Mesodermal cell (in vitro differentiated cells): ENCODE measurements around the gene DNMBP.

Source experiments
- H3K27ac ChIP-seq: 2 replicates; pipeline ENCODE4 v1.7.0; 2013; ENCODE audit warnings: mild to moderate bottlenecking, low read depth, low read length, moderate library complexity; ENCODE audit not compliant: severe bottlenecking
- H3K36me3 ChIP-seq: 2 replicates; pipeline ENCODE4 v1.7.1; 2013; ENCODE audit warnings: mild to moderate bottlenecking, low read length, moderate library complexity; ENCODE audit not compliant: control insufficient read depth, insufficient read depth
- H3K4me1 ChIP-seq: one replicate; pipeline ENCODE4 v1.7.1; 2013; ENCODE audit warnings: mild to moderate bottlenecking, low read length; ENCODE audit not compliant: insufficient read depth, control insufficient read depth, poor library complexity, severe bottlenecking
- H3K4me3 ChIP-seq: 2 replicates; pipeline ENCODE4 v1.7.0; 2013; ENCODE audit warnings: low read length, control low read depth, mild to moderate bottlenecking; ENCODE audit not compliant: insufficient read depth, poor library complexity, severe bottlenecking; ENCODE audit errors: extremely low read depth
- H3K9me3 ChIP-seq: 2 replicates; pipeline ENCODE4 v1.7.1; 2013; ENCODE audit warnings: mild to moderate bottlenecking, low read length, moderate library complexity; ENCODE audit not compliant: control insufficient read depth
- WGBS, 2 experiments: methylation state at CpG; one replicate each; pipeline ENCODE4 v1.1.5; 2013; ENCODE audit warnings: missing lambda C conversion rate in 2 of 2; ENCODE audit not compliant: insufficient coverage in 2 of 2; 5-methylcytosine and 5-hydroxymethylcytosine counted together

DNMBP gene

DNA sequence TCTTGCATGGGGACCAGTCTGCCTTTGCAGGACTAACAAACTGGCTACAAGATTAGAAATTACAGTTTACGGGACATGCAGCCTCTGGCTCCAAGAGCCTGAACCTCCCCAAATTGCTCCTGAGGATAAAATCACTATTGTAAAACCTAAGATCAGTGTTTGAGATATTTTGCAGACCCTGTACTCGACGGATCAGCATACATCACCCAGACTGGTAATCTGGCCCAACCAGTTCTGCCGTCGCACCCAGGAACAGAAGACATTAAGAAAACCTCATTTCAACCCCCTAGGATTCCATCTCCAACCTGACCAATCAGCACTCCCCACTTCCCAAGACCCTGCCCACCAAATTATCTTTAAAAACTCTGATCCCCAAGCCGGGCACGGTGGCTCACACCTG lies 27.1 kb upstream of the DNMBP start:
- 88 to 91% methylated on average over 7 of the region's 7 CpGs for WGBS, 2 experiments

GRCh38 chr10:100033766-100034418 lies 24.1 kb upstream of the DNMBP start:
- 60 to 100% methylated on average over 1 of the region's 1 CpG for whole genome bisulfite sequencing, 2 experiments
- Histone ChIP-seq H3K4me3 (no peak overlapping the region), H3K9me3 (peaks cover 4% of the 10 kb centered on the region), H3K4me1 (peaks cover 4% of the 10 kb centered on the region), H3K27ac (no peak overlapping the region), H3K36me3 (no peaks in the 10 kb centered on the region)

More for the DNA sequence above, 27.1 kb upstream of the DNMBP start:
- no peak overlapping the region for H3K4me3 ChIP-seq
- no peak overlapping the region for H3K27ac ChIP-seq
- H3K36me3 ChIP-seq, result no peaks in the 10 kb centered on the region
- peaks cover 4% of the 10 kb centered on the region for H3K4me1 ChIP-seq
- H3K9me3 ChIP-seq, result no peaks in the 10 kb centered on the region

GRCh38 chr10:100027416-100027815 lies 17.7 kb upstream of the DNMBP start:
- Histone ChIP-seq H3K4me1 (no peaks in the 10 kb centered on the region), H3K36me3 (no peaks in the 10 kb centered on the region), H3K9me3 (peaks cover 21% of the 10 kb centered on the region), H3K27ac (no peak overlapping the region), H3K4me3 (no peak overlapping the region)
- WGBS, 2 experiments, result no CpG with 5 or more reads among the region's 1 CpG

DNA sequence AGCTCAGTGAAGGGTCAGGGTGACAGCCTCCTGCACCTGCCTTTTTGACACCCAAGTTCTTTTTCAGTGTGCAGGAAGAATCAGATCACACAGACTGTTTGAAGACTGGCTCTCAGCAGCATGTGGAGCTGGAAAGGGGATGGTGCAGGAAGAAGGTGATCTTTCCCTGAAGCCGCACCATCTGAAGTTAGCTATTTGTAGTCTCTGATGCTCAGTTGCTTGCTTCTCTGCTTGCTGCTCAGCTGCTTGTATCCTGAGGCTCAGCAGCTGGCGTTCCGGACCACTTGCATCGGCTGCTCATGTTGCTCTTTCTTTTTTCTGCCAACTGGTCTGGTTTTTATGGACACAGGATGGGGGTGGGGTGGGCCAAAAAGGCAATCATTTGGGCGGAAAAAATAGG lies 15.8 kb upstream of the DNMBP start:
- peaks cover 21% of the 10 kb centered on the region for H3K9me3 ChIP-seq
- no peak overlapping the region for H3K27ac ChIP-seq
- no peaks in the 10 kb centered on the region for H3K4me1 ChIP-seq
- no peak overlapping the region for H3K4me3 ChIP-seq
- 83 to 93% methylated on average over 3 to 5 of the region's 5 CpGs for WGBS, 2 experiments
- H3K36me3 ChIP-seq, result no peaks in the 10 kb centered on the region

DNA sequence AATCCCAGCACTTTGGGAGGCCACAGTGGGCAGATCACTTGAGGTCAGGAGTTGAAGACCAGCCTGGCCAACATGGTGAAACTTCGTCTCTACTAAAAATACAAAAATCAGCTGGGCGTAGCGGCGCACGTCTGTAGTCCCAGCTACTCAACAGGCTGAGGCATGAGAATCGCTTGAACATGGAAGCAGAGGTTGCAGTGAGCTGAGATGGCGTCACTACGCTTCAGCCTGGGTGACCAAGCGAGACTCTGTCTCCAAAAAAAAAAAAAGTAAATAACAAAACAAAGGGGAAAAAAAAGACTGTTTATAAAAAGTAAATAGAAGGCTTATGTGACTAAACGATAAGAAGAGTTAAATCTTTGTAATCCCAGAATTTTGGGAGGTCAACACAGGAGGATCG lies 15.0 kb upstream of the DNMBP start:
- peaks cover 21% of the 10 kb centered on the region for H3K9me3 ChIP-seq
- no peak overlapping the region for H3K4me3 ChIP-seq
- no peak overlapping the region for H3K27ac ChIP-seq
- H3K36me3 ChIP-seq, result no peaks in the 10 kb centered on the region
- no peaks in the 10 kb centered on the region for H3K4me1 ChIP-seq
- WGBS, 2 experiments, result 91 to 100% methylated on average over 2 to 3 of the region's 11 CpGs

DNA sequence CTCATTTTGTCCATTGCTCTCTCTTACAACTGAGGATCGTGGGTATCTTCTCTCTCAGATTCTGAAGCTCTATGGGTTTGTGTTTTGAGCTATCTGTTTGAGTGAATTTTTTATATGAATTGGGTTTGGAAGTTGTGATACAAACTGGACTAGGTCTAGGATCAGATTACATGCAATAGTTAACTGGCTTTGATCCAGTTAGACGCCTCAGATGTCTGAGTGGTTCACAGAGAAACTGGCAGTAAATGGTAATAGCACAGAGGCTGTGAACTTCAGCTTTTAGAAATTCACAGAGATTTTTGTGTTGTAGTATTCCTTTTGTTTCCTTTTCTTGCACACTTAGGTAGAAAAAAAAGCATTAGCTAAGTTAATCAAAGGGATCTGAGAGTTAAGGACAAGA lies 12.7 kb upstream of the DNMBP start:
- no peaks in the 10 kb centered on the region for H3K4me1 ChIP-seq
- no peak overlapping the region for H3K4me3 ChIP-seq
- no peaks in the 10 kb centered on the region for H3K36me3 ChIP-seq
- peaks cover 3% of the 10 kb centered on the region for H3K9me3 ChIP-seq
- H3K27ac ChIP-seq, result no peak overlapping the region
- 100% methylated on average over 1 to 2 of the region's 2 CpGs for WGBS, 2 experiments

DNA sequence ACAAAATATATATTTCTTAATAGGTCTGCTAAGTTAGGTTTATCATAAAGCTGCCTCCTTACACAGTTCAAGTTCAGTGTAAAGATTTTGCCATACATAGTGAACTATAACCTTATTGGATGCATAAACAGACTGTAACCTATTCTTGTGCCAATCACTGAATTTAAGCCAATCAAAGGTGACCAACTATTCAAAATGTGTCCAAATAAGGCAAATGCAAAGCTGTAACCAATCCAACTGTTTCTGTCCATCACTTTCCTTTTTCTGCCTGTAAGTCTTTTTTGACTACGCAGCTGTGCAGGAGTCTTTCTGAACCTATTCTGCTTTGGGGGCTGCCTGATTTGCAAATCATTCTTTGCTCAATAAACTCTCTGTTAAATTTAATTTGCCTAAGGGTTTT lies 11.6 kb upstream of the DNMBP start:
- no CpG with 5 or more reads among the region's 1 CpG for whole genome bisulfite sequencing, 2 experiments
- H3K27ac ChIP-seq, result no peak overlapping the region
- H3K9me3 ChIP-seq, result no peaks in the 10 kb centered on the region

DNA sequence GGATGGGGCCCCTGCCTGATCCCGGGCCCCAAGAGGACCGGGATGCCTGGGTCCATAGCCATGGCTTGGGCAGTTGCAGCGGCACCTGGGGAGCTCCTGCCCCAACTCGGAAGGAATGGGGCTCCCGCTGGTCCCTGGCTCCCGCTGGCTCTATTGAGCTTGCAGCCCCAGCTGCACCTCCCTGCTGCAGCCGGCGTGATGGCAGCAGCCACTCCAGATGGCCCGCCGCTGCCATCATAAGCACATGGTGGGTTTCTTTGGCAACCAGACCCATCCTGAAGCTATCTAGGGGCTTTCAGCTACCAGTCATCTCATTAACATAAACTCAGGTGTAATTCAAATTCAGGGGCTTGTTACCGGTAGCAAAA lies 11.1 kb upstream of the DNMBP start:
- 87 to 89% methylated on average over 10 of the region's 11 CpGs for WGBS, 2 experiments
- H3K27ac ChIP-seq, result no peak overlapping the region
- H3K9me3 ChIP-seq, result no peaks in the 10 kb centered on the region
- no peak overlapping the region for H3K4me3 ChIP-seq
- no peaks in the 10 kb centered on the region for H3K36me3 ChIP-seq
- H3K4me1 ChIP-seq, result no peaks in the 10 kb centered on the region

More for the DNA sequence above, 11.6 kb upstream of the DNMBP start:
- Histone ChIP-seq H3K4me3 (no peak overlapping the region), H3K4me1 (no peaks in the 10 kb centered on the region), H3K36me3 (no peaks in the 10 kb centered on the region)

DNA sequence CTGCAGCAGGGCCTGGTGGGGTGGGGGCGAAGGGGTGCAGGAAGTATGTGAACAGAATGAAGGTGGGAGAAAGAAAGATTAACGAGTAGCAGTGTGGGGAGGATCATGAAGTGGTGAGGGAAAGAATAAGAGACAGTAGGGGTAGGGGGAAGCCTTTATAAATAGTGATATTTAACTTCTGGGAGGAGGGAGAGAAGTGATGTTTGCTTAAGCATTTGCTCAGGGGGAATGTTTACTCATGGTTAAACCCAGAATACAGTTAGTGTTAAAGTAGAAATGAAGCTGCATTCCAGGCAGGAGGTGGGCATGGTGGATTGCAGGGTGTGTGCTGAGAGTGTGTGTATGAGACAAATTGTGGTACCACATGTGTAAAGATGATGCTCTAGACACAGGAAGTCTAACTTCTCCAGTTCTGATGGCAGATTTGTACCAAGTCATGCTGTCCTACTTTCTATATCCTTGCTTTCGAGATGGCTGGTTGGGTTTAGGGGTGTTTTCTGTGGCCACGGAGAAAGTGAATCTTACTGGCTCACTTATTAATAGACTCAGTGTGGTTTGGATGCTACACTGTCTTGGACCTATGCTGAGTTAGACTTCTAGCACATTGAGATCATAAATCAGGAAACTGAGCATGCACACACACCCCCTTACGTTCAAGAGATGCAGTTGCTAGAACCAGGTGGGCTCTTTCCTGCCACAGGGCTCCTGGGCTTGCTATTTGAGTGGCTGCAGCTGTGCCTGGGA lies 10.6 kb upstream of the DNMBP start:
- no peak overlapping the region for H3K4me3 ChIP-seq
- no peak overlapping the region for H3K27ac ChIP-seq
- WGBS, 2 experiments, result 64 to 81% methylated on average over 3 to 4 of the region's 5 CpGs
- H3K36me3 ChIP-seq, result no peaks in the 10 kb centered on the region
- no peaks in the 10 kb centered on the region for H3K9me3 ChIP-seq
- H3K4me1 ChIP-seq, result no peaks in the 10 kb centered on the region

- H3K9me3 ChIP-seq, result no peaks in the 10 kb centered on the region
- no peaks in the 10 kb centered on the region for H3K4me1 ChIP-seq
- no peak overlapping the region for H3K27ac ChIP-seq
- H3K36me3 ChIP-seq, result no peaks in the 10 kb centered on the region
- H3K4me3 ChIP-seq, result no peak overlapping the region
- WGBS, 2 experiments, result 27 to 37% methylated on average over 2 to 3 of the region's 3 CpGs
Observed at GRCh38 chr10:100019787-100020141, 10.0 kb upstream of the DNMBP start.

DNA sequence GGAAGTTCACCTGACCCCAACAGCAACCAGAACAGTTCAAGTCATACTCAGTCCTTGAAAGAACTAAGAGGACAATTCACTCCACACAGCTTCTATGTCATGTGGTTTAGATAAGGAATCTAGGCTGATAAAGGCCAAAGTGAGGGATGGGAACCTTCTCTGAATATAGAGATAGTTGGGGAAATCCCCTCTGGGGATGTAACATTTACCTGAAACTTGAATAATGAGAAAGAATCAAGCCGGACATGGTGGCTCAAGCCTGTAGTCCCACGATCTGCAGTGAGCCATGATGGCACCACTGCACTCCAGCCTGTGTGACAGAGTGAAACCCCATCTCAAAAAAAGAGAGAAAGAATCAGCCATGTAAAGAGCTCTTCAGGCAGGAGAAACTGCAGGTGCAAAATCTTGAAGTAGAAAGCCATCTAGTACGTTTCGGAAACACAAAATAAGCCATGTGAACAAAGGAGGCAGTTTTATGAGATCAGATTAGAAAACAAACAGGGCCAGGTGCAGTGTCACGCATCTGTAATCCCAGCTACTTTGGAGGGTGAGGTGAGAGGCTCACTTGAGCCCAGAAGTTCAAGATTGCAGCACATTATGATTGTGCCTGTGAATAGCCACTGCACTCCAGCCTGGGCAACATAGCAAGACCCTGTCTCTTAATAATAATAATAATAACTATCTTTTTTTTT lies 4.5 kb upstream of the DNMBP start:
- no peaks in the 10 kb centered on the region for H3K9me3 ChIP-seq
- no peaks in the 10 kb centered on the region for H3K36me3 ChIP-seq
- 88 to 94% methylated on average over 5 of the region's 5 CpGs for WGBS, 2 experiments
- H3K4me1 ChIP-seq, result no peaks in the 10 kb centered on the region
- no peak overlapping the region for H3K4me3 ChIP-seq
- no peak overlapping the region for H3K27ac ChIP-seq
